Left cardiac atrium (tissue), 2 donors: ENCODE results near the gene HEXB. TPM values are rescaled to one million over a fixed set of nuclear protein-coding genes. Genes with fewer than 3 reads are reported as not detected.

Source experiments
- total RNA-seq, 2 donors: library from RNA; stranded (reverse); fragmentation: NEBNext Ultra II Directional; extraction: Animal tissue kit (Norgen Biotek cat#: 25700); gene quantifications; one replicate each; pipeline ENCODE4 v1.2.1, GENCODE V29; 2021
- donor health status: DM: no; HTN: yes; CAD: no; lungs with severe emphysema.
- donor health status: DM: yes; HTN: yes; CAD: no.

HEXB gene
- total RNA-seq, 2 donors from 2014 or later = 80.1 to 84.2 TPM

Other genes with a start within 250 kb of the HEXB start
- 10 to 100 TPM in 1 of 2 donors, 1 to 10 TPM in 1; 5.5 to 12.0 TPM for gene ENC1, start 44.5 kb upstream of the HEXB start, total RNA-seq
- 10 to 100 TPM; 24.8 to 27.8 TPM for gene GFM2, start 81.9 kb downstream of the HEXB start, total RNA-seq
- 10 to 100 TPM; 42.1 to 71.8 TPM for gene NSA2, start 82.0 kb downstream of the HEXB start, total RNA-seq
- gene FAM169A, start 181.2 kb downstream of the HEXB start, total RNA-seq = 1 to 10 TPM; 5.0 to 6.9 TPM